ENCODE results near the gene LPP. TPM values are rescaled to one million over a fixed set of nuclear protein-coding genes. Genes with fewer than 3 reads are reported as not detected.
A peak's percentile ranks its signal among the peaks of the same experiment; 100 is the strongest.

Gene LPP
- total and polyA plus RNA-seq, 2 of the 13 experiments (the other 11 are each of a cell fraction or from before 2014, with no cell fraction given): 19.2 to 29.9 TPM

DNA sequence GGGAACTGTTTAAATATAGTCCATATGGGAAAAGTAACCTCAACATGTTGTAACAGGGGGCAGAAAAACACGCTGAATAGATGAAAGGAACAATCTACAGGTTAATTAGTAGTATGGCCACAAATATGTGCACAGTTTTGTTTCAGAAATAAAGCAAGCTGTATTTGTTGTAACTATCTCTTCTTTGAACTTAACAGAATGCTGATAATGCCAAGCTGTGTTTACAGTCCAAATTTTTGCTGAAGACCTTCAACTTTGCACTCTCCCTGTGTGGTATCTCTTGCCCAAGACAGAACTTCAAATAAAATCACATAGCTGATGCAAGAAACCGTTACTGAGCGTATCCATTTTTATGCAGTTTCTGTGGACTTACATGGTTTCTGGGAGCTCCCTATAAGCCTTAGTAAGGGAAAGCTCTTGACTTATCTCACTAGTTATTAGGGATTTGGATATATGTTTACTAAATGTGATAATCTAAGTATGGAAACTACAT lies 592.4 kb downstream of the LPP start (continued):
- TF ChIP-seq, protein P1, sequence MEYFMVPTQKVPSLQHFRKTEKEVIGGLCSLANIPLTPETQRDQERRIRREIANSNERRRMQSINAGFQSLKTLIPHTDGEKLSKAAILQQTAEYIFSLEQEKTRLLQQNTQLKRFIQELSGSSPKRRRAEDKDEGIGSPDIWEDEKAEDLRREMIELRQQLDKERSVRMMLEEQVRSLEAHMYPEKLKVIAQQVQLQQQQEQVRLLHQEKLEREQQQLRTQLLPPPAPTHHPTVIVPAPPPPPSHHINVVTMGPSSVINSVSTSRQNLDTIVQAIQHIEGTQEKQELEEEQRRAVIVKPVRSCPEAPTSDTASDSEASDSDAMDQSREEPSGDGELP (IDR thresholded peaks at IDR 0.05; ENCODE audit: borderline replicate concordance, low read depth): peak; percentile 91
- TF ChIP-seq ZFY (CRISPR knock-in tag; IDR thresholded peaks at IDR 0.05): peak; percentile 17; the same call in 1 of the 2 replicates
- TF ChIP-seq SP2 (CRISPR knock-in tag; IDR thresholded peaks at IDR 0.05): no peak
- no peak for TF ChIP-seq ZNF484 (CRISPR knock-in tag; IDR thresholded peaks at IDR 0.05; ENCODE audit: borderline replicate concordance, low read depth)
- peak; percentile 75 for TF ChIP-seq ZNF652 (CRISPR knock-in tag; IDR thresholded peaks at IDR 0.05; ENCODE audit: borderline replicate concordance, low read depth)
- TF ChIP-seq, protein P2, sequence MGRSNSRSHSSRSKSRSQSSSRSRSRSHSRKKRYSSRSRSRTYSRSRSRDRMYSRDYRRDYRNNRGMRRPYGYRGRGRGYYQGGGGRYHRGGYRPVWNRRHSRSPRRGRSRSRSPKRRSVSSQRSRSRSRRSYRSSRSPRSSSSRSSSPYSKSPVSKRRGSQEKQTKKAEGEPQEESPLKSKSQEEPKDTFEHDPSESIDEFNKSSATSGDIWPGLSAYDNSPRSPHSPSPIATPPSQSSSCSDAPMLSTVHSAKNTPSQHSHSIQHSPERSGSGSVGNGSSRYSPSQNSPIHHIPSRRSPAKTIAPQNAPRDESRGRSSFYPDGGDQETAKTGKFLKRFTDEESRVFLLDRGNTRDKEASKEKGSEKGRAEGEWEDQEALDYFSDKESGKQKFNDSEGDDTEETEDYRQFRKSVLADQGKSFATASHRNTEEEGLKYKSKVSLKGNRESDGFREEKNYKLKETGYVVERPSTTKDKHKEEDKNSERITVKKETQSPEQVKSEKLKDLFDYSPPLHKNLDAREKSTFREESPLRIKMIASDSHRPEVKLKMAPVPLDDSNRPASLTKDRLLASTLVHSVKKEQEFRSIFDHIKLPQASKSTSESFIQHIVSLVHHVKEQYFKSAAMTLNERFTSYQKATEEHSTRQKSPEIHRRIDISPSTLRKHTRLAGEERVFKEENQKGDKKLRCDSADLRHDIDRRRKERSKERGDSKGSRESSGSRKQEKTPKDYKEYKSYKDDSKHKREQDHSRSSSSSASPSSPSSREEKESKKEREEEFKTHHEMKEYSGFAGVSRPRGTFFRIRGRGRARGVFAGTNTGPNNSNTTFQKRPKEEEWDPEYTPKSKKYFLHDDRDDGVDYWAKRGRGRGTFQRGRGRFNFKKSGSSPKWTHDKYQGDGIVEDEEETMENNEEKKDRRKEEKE (IDR thresholded peaks at IDR 0.05): no peak
- TF ChIP-seq MAFF (IDR thresholded peaks at IDR 0.05; ENCODE audit: low read depth, low read length): peak; percentile 86
- TF ChIP-seq CBX2 (IDR thresholded peaks at IDR 0.05; ENCODE audit: low read depth, low read length): no peak
- no peak for TF ChIP-seq CBX2 (CRISPR knock-in tag; IDR thresholded peaks at IDR 0.05; ENCODE audit: low read depth)
- TF ChIP-seq, protein P3, sequence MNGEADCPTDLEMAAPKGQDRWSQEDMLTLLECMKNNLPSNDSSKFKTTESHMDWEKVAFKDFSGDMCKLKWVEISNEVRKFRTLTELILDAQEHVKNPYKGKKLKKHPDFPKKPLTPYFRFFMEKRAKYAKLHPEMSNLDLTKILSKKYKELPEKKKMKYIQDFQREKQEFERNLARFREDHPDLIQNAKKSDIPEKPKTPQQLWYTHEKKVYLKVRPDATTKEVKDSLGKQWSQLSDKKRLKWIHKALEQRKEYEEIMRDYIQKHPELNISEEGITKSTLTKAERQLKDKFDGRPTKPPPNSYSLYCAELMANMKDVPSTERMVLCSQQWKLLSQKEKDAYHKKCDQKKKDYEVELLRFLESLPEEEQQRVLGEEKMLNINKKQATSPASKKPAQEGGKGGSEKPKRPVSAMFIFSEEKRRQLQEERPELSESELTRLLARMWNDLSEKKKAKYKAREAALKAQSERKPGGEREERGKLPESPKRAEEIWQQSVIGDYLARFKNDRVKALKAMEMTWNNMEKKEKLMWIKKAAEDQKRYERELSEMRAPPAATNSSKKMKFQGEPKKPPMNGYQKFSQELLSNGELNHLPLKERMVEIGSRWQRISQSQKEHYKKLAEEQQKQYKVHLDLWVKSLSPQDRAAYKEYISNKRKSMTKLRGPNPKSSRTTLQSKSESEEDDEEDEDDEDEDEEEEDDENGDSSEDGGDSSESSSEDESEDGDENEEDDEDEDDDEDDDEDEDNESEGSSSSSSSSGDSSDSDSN (CRISPR knock-in tag; IDR thresholded peaks at IDR 0.05): 0 out of 2 replicates have a peak, but pooled peaks have one; percentile 19
- TF ChIP-seq, protein P4, sequence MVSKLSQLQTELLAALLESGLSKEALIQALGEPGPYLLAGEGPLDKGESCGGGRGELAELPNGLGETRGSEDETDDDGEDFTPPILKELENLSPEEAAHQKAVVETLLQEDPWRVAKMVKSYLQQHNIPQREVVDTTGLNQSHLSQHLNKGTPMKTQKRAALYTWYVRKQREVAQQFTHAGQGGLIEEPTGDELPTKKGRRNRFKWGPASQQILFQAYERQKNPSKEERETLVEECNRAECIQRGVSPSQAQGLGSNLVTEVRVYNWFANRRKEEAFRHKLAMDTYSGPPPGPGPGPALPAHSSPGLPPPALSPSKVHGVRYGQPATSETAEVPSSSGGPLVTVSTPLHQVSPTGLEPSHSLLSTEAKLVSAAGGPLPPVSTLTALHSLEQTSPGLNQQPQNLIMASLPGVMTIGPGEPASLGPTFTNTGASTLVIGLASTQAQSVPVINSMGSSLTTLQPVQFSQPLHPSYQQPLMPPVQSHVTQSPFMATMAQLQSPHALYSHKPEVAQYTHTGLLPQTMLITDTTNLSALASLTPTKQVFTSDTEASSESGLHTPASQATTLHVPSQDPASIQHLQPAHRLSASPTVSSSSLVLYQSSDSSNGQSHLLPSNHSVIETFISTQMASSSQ (IDR thresholded peaks at IDR 0.05; ENCODE audit: low read depth): peak; percentile 96
- TF ChIP-seq, protein P4 (CRISPR knock-in tag; IDR thresholded peaks at IDR 0.05; ENCODE audit: borderline replicate concordance): peak; percentile 98
- TF ChIP-seq TOE1 (CRISPR knock-in tag; IDR thresholded peaks at IDR 0.05): 0 out of 2 replicates have a peak, but pooled peaks have one; percentile 79
- TF ChIP-seq SRY (CRISPR knock-in tag; IDR thresholded peaks at IDR 0.05): no peak; the same call in 1 of the 2 replicates
- TF ChIP-seq, protein P5, sequence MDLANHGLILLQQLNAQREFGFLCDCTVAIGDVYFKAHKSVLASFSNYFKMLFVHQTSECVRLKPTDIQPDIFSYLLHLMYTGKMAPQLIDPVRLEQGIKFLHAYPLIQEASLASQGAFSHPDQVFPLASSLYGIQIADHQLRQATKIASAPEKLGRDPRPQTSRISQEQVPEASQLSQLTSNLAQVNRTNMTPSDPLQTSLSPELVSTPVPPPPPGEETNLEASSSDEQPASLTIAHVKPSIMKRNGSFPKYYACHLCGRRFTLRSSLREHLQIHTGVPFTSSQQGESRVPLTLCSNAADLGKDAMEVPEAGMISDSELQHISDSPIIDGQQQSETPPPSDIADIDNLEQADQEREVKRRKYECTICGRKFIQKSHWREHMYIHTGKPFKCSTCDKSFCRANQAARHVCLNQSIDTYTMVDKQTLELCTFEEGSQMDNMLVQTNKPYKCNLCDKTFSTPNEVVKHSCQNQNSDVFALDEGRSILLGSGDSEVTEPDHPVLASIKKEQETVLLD (CRISPR knock-in tag; IDR thresholded peaks at IDR 0.05; ENCODE audit: low read depth): no peak
- TF ChIP-seq, protein P6, sequence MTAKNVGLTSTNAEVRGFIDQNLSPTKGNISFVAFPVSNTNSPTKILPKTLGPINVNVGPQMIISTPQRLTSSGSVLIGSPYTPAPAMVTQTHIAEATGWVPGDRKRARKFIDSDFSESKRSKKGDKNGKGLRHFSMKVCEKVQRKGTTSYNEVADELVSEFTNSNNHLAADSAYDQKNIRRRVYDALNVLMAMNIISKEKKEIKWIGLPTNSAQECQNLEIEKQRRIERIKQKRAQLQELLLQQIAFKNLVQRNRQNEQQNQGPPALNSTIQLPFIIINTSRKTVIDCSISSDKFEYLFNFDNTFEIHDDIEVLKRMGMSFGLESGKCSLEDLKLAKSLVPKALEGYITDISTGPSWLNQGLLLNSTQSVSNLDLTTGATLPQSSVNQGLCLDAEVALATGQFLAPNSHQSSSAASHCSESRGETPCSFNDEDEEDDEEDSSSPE (CRISPR knock-in tag; IDR thresholded peaks at IDR 0.05): peak; percentile 52; the same call in 1 of the 2 replicates
